ENCODE data around the gene SEC24A. TPM values are rescaled to one million over a fixed set of nuclear protein-coding genes. Genes with fewer than 3 reads are reported as not detected.
"Not testable (repeated sequence)": the region's sequence is repeated elsewhere in the genome, so short reads cannot be mapped to it uniquely, and the experiment has no call there.

SEC24A gene
- total RNA-seq, 4 donors from 2014 or later: 12.9 to 14.8 (median 13.8) TPM

DNA sequence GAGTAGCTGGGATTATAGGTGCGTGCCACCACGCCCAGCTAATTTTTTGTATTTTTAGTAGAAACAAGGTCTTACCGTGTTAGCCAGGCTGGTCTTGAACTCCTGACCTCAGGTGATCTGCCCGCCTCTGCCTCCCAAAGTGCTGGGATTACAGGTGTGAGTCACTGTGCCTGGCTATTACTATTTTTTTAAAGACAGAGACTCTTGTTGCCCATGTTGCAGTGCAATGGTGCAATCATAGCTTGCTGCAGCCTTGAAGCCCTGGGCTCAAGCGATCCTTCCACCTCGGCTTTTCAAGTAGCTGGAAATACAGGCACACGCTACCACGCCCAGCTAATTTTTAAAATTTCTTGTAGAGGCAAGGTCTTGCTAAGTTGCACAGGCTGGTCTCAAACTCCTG, 41.6 kb downstream of the SEC24A start:
- not testable (repeated sequence) for DNase-seq (ENCODE audit: low spot score in 2 of 2)
- 96% methylated on average over 8 of the region's 8 CpGs for WGBS

DNA sequence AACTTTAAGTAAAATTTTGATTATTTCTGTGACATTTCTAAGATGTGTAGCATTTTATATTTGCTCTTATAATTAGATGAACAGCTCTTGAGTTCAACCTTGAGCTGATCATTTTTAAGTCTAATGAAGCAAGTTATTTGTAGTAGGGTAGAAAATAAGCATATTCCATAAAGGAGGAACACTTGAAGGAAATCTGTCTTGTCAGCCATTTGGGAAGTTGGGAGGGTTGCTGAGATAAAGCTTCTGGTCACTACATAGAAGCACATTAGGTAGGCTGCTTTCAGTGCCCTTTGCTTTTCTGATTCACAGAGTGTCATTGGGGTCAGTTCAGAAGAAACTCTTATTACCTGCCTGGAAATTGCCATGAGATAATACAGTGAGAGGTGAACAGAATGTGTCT, 44.1 kb downstream of the SEC24A start:
- TF ChIP-seq POLR2AphosphoS5 (IDR thresholded peaks at IDR 0.05): no peak
- TF ChIP-seq, protein P1, sequence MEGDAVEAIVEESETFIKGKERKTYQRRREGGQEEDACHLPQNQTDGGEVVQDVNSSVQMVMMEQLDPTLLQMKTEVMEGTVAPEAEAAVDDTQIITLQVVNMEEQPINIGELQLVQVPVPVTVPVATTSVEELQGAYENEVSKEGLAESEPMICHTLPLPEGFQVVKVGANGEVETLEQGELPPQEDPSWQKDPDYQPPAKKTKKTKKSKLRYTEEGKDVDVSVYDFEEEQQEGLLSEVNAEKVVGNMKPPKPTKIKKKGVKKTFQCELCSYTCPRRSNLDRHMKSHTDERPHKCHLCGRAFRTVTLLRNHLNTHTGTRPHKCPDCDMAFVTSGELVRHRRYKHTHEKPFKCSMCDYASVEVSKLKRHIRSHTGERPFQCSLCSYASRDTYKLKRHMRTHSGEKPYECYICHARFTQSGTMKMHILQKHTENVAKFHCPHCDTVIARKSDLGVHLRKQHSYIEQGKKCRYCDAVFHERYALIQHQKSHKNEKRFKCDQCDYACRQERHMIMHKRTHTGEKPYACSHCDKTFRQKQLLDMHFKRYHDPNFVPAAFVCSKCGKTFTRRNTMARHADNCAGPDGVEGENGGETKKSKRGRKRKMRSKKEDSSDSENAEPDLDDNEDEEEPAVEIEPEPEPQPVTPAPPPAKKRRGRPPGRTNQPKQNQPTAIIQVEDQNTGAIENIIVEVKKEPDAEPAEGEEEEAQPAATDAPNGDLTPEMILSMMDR (IDR thresholded peaks at IDR 0.05): no peak
- TF ChIP-seq EP300 (IDR thresholded peaks at IDR 0.05): no peak
- TF ChIP-seq POLR2A (IDR thresholded peaks at IDR 0.05): no peak
- Histone ChIP-seq H3K27ac (no peak overlapping the region), H3K4me1 (no peaks in the 10 kb centered on the region), H3K27me3 (no peaks in the 10 kb centered on the region), H3K36me3 (peaks cover 73% of the 10 kb centered on the region), H3K9me3 (no peaks in the 10 kb centered on the region), H3K4me3 (no peak overlapping the region)
- DNase-seq (ENCODE audit: low spot score in 2 of 2): no peak

More for the DNA sequence above, 41.6 kb downstream of the SEC24A start:
- not testable (repeated sequence) for H3K4me1 ChIP-seq, H3K27ac ChIP-seq, H3K4me3 ChIP-seq, H3K9me3 ChIP-seq, H3K27me3 ChIP-seq
- H3K36me3 ChIP-seq: peaks cover 81% of the 10 kb centered on the region

DNA sequence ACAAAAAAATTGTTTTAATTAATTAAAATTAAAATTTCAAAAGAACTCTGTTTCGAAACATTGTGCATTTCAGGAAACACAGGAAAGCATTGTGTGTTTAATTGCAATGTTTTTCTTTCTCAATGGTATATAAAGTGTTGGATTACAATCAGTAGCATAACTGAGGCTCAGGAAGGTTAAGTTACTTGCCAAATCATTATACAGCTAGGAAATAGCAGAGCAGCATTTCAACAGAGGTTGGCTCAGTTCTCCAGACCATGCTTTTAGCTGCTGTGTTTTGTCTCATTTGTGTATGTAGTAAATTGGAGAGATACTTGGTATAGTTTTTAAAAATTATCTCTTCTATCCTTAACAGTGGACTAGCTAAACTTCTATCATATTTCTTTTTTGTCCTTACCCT, 59.7 kb downstream of the SEC24A start:
- Histone ChIP-seq H3K27me3 (no peaks in the 10 kb centered on the region), H3K4me1 (no peaks in the 10 kb centered on the region), H3K36me3 (peaks cover 98% of the 10 kb centered on the region), H3K27ac (no peak overlapping the region), H3K4me3 (no peak overlapping the region), H3K9me3 (no peaks in the 10 kb centered on the region)
- DNase-seq (ENCODE audit: low spot score in 2 of 2): no peak
- TF ChIP-seq POLR2AphosphoS5 (IDR thresholded peaks at IDR 0.05) (no peak), EP300 (IDR thresholded peaks at IDR 0.05) (no peak), POLR2A (IDR thresholded peaks at IDR 0.05) (no peak)
- TF ChIP-seq, protein P1 (IDR thresholded peaks at IDR 0.05): no peak
- WGBS: 100% methylated on average over 1 of the region's 1 CpG

DNA sequence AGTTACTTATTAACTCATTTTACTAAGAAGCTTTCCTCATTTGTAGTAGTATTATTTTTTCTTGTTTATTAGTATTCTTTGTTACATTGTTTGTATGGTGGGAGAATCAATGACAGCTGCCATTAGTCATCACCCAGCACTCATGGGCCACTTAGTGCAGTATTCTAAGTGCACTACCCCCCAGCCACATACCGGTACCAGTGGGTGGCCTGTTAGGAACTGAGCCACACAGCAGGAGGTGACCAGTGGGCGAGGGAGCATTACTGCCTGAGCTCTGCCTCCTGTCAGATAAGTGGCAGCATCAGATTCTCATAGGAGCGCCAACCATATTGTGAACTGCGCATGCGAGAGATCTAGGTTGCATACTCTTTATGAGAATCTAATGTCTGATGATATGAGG, 65.5 kb downstream of the SEC24A start:
- Histone ChIP-seq H3K9me3 (no peaks in the 10 kb centered on the region), H3K4me3 (no peak overlapping the region), H3K27me3 (no peaks in the 10 kb centered on the region), H3K4me1 (no peaks in the 10 kb centered on the region), H3K36me3 (peaks cover 95% of the 10 kb centered on the region), H3K27ac (no peak overlapping the region)
- WGBS: 95% methylated on average over 5 of the region's 5 CpGs
- TF ChIP-seq, protein P1 (IDR thresholded peaks at IDR 0.05): no peak
- TF ChIP-seq EP300 (IDR thresholded peaks at IDR 0.05): no peak
- TF ChIP-seq POLR2A (IDR thresholded peaks at IDR 0.05): no peak
- TF ChIP-seq POLR2AphosphoS5 (IDR thresholded peaks at IDR 0.05): no peak
- DNase-seq (ENCODE audit: low spot score in 2 of 2): no peak

DNA sequence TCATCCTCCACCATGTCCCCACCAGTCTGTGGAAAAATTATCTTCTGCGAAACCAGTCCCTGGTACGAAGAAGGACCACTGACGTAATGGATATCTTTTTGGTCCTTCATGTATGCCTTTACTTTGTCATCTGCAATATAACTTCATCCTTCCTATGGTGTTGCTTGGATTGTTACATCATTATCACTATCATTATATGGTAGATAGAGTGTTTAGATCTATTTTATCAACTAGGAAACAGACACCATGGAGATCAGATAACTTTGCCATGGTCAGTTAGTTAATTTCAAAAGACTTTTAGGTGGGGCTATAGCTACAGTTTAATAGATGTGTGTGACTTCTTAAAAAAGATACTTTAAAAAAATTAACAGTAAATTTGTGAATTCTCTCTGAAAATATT, 66.0 kb downstream of the SEC24A start:
- Histone ChIP-seq H3K9me3 (no peaks in the 10 kb centered on the region), H3K27me3 (no peaks in the 10 kb centered on the region), H3K4me3 (no peak overlapping the region), H3K27ac (no peak overlapping the region), H3K36me3 (peaks cover 95% of the 10 kb centered on the region), H3K4me1 (no peaks in the 10 kb centered on the region)
- TF ChIP-seq, protein P1 (IDR thresholded peaks at IDR 0.05): no peak
- TF ChIP-seq POLR2A (IDR thresholded peaks at IDR 0.05) (no peak), EP300 (IDR thresholded peaks at IDR 0.05) (no peak), POLR2AphosphoS5 (IDR thresholded peaks at IDR 0.05) (no peak)
- no peak for DNase-seq (ENCODE audit: low spot score in 2 of 2)
- WGBS: 98% methylated on average over 3 of the region's 3 CpGs

DNA sequence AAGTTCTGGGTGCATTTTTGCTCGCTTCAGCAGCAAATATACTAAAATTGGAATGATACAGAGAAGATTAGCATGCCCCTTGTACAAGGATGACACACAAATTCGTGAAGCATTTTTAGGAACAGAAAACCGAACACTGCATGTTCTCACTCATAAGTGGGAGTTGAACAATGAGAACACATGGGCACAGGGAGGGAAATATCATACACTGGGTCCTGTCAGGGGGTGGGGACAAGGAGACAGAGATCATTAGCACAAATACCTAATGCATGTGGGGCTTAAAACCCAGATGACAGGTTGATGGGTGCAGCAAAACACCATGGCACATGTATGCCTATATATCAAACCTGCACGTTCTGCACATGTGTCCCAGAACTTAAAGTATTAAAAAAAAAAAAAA, 66.9 kb downstream of the SEC24A start:
- not testable (repeated sequence) for H3K27ac ChIP-seq; H3K27me3 ChIP-seq; H3K4me1 ChIP-seq; H3K4me3 ChIP-seq; H3K9me3 ChIP-seq; DNase-seq (ENCODE audit: low spot score in 2 of 2)
- peaks cover 93% of the 10 kb centered on the region for H3K36me3 ChIP-seq
- WGBS: 89% methylated on average over 4 of the region's 4 CpGs

All from suprapubic skin (tissue), 4 donors.